NT2/D1 (cell line): ENCODE measurements around the gene IFNA5.

ENCODE experiments used
- SUZ12 ChIP-seq: IDR thresholded peaks from 2 replicates; pipeline ENCODE4 v1.6.1; 2011; ENCODE audit not compliant: insufficient read length, insufficient read depth; ENCODE audit errors: extremely low read depth
- YY1 ChIP-seq: IDR thresholded peaks from 2 replicates; pipeline ENCODE4 v1.6.1; 2011; ENCODE audit not compliant: insufficient read length, insufficient read depth
- ZNF274 ChIP-seq: IDR thresholded peaks from 2 replicates; pipeline ENCODE4 v1.6.1; 2011; ENCODE audit warnings: mild to moderate bottlenecking, low read depth, low read length

DNA sequence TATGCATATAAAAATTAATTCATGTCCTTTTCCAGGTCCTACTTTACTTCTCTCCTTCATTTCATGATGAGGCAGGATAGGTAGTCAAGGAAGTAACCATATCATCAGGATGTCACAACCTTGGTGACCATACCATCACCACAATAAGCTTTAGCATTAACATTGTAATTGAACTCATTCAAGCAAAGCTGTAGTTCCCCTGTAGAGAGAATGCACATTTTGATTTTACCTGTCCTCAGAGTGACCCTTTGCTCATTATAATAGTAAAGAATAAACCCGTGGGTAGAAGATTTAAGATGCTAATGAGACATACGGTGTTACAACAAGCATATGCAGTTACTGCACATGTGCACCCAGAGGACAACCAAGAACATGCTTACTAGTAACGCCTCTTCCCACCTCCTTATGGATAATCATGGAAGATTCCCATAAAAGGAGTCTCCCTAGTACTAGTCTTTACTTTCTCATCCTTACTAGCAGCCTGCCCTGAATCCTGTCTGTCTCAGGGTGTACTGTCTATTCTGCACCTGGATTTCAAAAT lies 43.4 kb upstream of the IFNA5 start:
- TF ChIP-seq YY1 (no peak), ZNF274 (no peak), SUZ12 (no peak)
